GM13977 (cell line): ENCODE results near the gene TMEM178B.

Experiments used
- DNase-seq: peaks from one replicate; pipeline ENCODE4 v3.0.0; 2012; ENCODE audit warnings: low spot score
- in situ Hi-C: fragments of 300-500 bp; cut with MboI; formaldehyde crosslinking; loops from one replicate; pipeline ENCODE4 v1.12.0; 2022; ENCODE audit warnings: low sequenced_read_pairs, low pct_unique_long_range_greater_than_20kb, mixed read lengths, inconsistent platforms; ENCODE audit not compliant: unreplicated experiment
- TF ChIP-seq, protein P1 (sequence below): IDR thresholded peaks from 2 replicates; pipeline ENCODE4 v1.5.1; 2012; ENCODE audit warnings: mild to moderate bottlenecking, control low read depth; ENCODE audit not compliant: insufficient read depth; ENCODE audit errors: extremely low read depth, missing control alignments

Gene TMEM178B

DNA sequence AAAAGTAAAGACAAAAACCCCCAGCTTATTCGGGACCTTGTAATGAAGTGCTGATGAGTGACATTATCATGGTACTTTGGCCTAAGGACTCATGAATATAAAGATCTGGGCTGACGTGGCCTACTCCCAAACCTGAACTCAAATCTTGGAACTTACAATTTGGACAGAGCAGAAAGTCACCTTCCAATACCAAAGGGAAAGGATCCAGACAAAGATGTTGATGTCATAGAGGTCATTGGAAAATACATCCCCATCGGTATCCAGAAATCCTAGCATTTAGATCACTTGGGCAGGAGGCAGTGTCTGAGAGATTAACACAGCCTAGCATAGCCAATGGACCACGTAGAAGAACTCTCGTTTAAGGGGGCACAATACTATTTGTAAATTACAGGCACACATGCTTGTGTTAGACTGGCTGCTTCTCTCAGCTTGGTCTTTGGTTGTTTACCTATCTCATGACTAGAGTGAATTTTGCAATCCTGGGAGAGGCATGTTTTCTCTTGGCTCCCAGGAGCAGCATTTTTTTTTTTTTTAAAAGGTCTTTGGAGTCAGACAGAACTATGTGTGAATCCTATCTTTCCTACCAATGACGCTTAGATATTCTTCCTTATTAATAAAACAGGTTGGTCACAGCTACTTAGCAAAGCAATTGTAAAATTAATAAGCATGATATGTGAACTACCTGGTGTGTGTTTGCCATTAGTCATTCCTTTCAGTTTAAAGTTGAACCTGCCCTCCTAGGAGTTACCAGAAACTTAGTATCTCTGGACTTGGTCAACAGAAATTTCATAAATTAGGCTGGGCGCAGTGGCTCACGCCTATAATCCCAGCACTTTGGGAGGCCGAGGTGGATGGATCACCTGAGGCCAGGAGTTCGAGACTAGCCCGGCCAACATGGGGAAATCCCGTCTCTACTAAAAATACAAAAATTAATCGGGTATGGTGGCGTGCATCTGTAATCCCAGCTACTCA is 31.4 kb upstream of the TMEM178B start:
- DNase-seq, result no peak
- TF ChIP-seq, protein P1, sequence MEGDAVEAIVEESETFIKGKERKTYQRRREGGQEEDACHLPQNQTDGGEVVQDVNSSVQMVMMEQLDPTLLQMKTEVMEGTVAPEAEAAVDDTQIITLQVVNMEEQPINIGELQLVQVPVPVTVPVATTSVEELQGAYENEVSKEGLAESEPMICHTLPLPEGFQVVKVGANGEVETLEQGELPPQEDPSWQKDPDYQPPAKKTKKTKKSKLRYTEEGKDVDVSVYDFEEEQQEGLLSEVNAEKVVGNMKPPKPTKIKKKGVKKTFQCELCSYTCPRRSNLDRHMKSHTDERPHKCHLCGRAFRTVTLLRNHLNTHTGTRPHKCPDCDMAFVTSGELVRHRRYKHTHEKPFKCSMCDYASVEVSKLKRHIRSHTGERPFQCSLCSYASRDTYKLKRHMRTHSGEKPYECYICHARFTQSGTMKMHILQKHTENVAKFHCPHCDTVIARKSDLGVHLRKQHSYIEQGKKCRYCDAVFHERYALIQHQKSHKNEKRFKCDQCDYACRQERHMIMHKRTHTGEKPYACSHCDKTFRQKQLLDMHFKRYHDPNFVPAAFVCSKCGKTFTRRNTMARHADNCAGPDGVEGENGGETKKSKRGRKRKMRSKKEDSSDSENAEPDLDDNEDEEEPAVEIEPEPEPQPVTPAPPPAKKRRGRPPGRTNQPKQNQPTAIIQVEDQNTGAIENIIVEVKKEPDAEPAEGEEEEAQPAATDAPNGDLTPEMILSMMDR, result no peak
- in situ Hi-C loops, result no loop called here

DNA sequence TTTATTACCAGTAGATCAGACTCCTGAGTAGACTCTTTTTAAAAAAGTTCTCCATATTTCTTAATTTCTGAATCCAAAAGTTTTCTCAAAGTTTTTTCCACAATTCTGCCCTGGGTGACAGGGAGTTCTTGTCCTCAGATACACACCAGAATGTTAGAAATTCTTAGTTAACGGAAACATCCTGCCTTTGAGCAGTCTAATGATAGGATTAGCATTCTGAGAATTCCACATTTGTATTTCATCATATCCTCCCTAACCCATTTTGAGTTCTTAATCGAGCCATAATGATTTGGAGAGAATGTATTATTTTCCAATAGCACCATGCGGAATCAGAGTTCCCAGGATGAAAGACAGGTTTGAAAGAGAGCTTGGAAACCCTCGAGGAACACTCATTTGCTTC is 30.2 kb upstream of the TMEM178B start:
- no peak for DNase-seq
- in situ Hi-C loops, result no loop called here

DNA sequence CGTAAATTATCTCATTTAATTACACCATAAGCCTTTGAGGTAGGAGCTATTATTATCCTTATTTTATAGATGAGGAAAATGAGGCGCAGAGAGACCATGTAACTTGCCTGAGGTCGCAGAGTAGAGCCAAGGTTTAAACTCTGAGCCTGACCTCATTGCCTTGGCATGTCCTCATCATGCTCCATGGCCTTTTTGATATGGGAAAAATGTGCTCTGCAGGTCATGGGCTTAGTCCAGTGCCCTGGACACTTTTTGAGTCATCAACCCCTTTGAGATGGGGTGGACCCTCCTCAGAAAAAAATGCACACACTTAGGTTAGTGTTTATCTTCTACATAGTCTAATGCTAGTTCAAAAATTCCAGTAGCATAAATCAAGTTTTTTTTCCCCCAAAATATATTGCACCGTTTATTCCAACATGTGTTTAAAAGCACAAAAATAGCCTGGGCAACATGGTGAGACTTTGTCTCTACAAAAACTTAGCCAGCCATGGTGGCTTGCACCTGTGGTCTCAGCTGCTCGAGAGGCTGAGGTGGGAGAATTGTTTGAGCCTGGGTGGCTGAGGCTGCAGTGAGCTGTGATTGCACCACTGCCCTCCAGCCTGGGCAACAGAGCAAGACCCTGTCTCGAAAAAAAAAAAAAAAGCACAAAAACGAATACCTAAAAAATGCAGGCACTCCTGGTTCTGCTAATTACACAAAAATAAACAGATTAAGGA is 28.6 kb upstream of the TMEM178B start:
- in situ Hi-C loops, result no loop called here
- DNase-seq, result no peak
- TF ChIP-seq, protein P1, result no peak

More for the DNA sequence above, 30.2 kb upstream of the TMEM178B start:
- TF ChIP-seq, protein P1, result no peak

DNA sequence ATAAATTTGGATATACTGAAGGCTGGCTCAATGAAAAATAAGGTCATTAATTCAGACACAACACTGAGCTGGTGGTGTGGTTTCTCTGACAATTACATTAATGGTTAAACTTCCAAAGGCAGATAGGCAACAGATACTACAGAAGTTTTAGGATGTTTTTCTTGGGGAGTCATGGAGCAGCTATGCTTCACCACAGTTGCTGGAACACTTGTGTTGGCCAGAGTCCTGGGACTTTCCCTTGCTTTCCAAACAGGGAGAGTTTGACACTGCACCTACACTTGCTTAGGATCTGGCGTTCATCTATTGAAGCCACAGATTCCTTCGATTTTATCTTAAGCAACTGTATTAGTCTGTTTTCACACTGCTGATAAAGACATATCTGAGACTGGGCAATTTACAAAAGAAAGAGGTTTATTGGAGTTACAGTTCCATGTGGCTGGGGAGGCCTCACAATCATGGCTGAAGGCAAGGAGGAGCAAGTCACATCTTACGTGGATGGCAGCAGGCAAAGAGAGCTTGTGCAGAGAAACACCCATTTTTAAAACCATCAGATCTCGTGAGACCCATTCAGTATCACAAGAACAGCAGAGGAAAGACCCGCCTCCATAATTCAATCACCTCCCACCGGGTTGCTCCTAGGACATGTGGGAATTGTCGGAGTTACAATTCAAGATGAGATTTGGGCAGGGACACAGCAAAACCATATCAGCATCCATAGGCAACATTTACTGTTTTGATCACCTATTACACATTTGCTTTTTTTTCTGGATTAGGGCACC is 27.8 kb upstream of the TMEM178B start:
- in situ Hi-C loops, result no loop called here
- TF ChIP-seq, protein P1, result no peak
- DNase-seq, result no peak

DNA sequence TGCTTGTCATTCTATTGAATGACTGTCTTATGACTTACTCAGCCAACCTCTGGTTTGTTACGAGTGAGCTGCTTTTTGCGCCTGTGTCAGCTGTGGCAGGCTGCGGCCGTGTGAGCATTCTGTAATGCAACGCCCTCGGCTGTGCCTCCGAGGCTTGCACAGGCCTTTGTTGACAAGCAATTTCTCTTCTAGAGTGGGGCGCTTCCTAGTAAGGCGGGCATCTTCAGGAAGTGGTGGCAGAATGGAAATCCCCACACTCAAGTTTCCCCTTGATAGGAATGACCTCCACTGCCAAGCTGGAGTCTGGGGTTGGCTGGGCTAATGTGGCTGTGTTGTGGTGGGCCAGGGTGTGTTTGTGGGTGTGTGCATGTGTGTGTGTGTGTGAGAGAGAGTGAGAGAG is 20.2 kb upstream of the TMEM178B start:
- in situ Hi-C loops, result no loop called here
- TF ChIP-seq, protein P1, result no peak
- DNase-seq, result no peak

DNA sequence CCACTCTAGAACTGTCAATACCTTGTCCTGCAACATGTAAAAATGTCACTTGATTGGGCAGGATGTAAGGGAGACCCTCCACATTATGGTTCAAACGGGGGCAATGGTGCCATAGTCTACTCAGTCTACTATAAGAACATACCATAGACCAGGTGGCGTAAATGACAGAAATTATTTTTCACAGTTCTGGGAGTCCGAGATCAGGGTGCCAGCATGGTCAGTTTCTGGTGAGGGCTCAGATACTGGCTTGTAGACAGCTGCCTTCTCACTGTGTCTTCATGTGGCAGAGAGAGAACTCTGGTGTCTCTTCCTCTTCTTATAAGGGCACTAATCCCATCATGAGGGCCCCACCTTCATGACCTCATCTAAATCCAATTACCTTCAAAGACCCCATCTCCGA is 18.7 kb upstream of the TMEM178B start:
- DNase-seq, result no peak
- TF ChIP-seq, protein P1, result no peak
- in situ Hi-C loops, result no loop called here
